Measurements from ENCODE around the gene FHDC1.

FHDC1 gene

GRCh38 chr4:152961014-152961772 is 25.1 kb downstream of the FHDC1 start:
- H3K9me3 ChIP-seq (ENCODE audit: insufficient read depth, low read length) = no peaks in the 10 kb centered on the region
- H3K4me2 ChIP-seq (ENCODE audit: low read length) = no peak overlapping the region
- no peaks in the 10 kb centered on the region for H4K20me1 ChIP-seq (ENCODE audit: insufficient read depth, low read length)
- H3K79me2 ChIP-seq (ENCODE audit: low read length) = no peaks in the 10 kb centered on the region
- no peaks in the 10 kb centered on the region for H3K27me3 ChIP-seq (ENCODE audit: low read depth, low read length)
- H3K27ac ChIP-seq (ENCODE audit: low read length) = no peak overlapping the region
- no peak overlapping the region for H2AFZ ChIP-seq (ENCODE audit: low read depth, low read length)
- H3K36me3 ChIP-seq (replicated peaks; ENCODE audit: low read depth, low read length) = no peaks in the 10 kb centered on the region
- TF ChIP-seq EZH2phosphoT487 (IDR thresholded peaks at IDR 0.05; ENCODE audit: low read depth) = no peak
- TF ChIP-seq CTCF (IDR thresholded peaks at IDR 0.05; ENCODE audit: low read depth, low read length) = no peak
- no peak overlapping the region for H3K9ac ChIP-seq (ENCODE audit: low read length)
- no peak overlapping the region for H3K4me3 ChIP-seq (ENCODE audit: low read length)
- peaks cover 5% of the 10 kb centered on the region; the same call in 1 of the 2 replicates for H3K4me1 ChIP-seq (ENCODE audit: low read length)

- H2AFZ ChIP-seq (ENCODE audit: low read depth, low read length) = no peak overlapping the region
- H3K27ac ChIP-seq (ENCODE audit: low read length) = no peak overlapping the region
- H3K9me3 ChIP-seq (ENCODE audit: insufficient read depth, low read length) = no peaks in the 10 kb centered on the region
- H3K36me3 ChIP-seq (replicated peaks; ENCODE audit: low read depth, low read length) = no peaks in the 10 kb centered on the region
- no peak overlapping the region for H3K4me2 ChIP-seq (ENCODE audit: low read length)
- no peaks in the 10 kb centered on the region for H4K20me1 ChIP-seq (ENCODE audit: insufficient read depth, low read length)
- peaks cover 5% of the 10 kb centered on the region; the same call in 1 of the 2 replicates for H3K4me1 ChIP-seq (ENCODE audit: low read length)
- no peak for TF ChIP-seq CTCF (IDR thresholded peaks at IDR 0.05; ENCODE audit: low read depth, low read length)
- no peak for TF ChIP-seq EZH2phosphoT487 (IDR thresholded peaks at IDR 0.05; ENCODE audit: low read depth)
- H3K27me3 ChIP-seq (ENCODE audit: low read depth, low read length) = no peaks in the 10 kb centered on the region
- no peak overlapping the region for H3K9ac ChIP-seq (ENCODE audit: low read length)
- no peak overlapping the region for H3K4me3 ChIP-seq (ENCODE audit: low read length)
- H3K79me2 ChIP-seq (ENCODE audit: low read length) = no peaks in the 10 kb centered on the region
Observed at GRCh38 chr4:152961773-152962115, 25.6 kb downstream of the FHDC1 start.

- Histone ChIP-seq H3K36me3 (replicated peaks; ENCODE audit: low read depth, low read length) (no peaks in the 10 kb centered on the region), H3K27me3 (ENCODE audit: low read depth, low read length) (no peaks in the 10 kb centered on the region), H3K27ac (ENCODE audit: low read length) (no peak overlapping the region), H4K20me1 (ENCODE audit: insufficient read depth, low read length) (no peaks in the 10 kb centered on the region), H3K4me3 (ENCODE audit: low read length) (no peak overlapping the region), H3K4me1 (ENCODE audit: low read length) (peaks cover 5% of the 10 kb centered on the region; the same call in 1 of the 2 replicates), H3K4me2 (ENCODE audit: low read length) (no peak overlapping the region), H3K9me3 (ENCODE audit: insufficient read depth, low read length) (no peaks in the 10 kb centered on the region), H3K9ac (ENCODE audit: low read length) (no peak overlapping the region), H2AFZ (ENCODE audit: low read depth, low read length) (no peak overlapping the region), H3K79me2 (ENCODE audit: low read length) (no peaks in the 10 kb centered on the region)
- TF ChIP-seq EZH2phosphoT487 (IDR thresholded peaks at IDR 0.05; ENCODE audit: low read depth) (no peak), CTCF (IDR thresholded peaks at IDR 0.05; ENCODE audit: low read depth, low read length) (no peak)
Observed at GRCh38 chr4:152962150-152962549, 26.0 kb downstream of the FHDC1 start.

GRCh38 chr4:152964335-152964734 is 28.2 kb downstream of the FHDC1 start:
- no peaks in the 10 kb centered on the region for H3K9me3 ChIP-seq (ENCODE audit: insufficient read depth, low read length)
- no peaks in the 10 kb centered on the region for H3K79me2 ChIP-seq (ENCODE audit: low read length)
- TF ChIP-seq EZH2phosphoT487 (IDR thresholded peaks at IDR 0.05; ENCODE audit: low read depth) (no peak), CTCF (IDR thresholded peaks at IDR 0.05; ENCODE audit: low read depth, low read length) (no peak)
- no peak overlapping the region for H3K4me3 ChIP-seq (ENCODE audit: low read length)
- no peaks in the 10 kb centered on the region for H3K4me1 ChIP-seq (ENCODE audit: low read length)
- H4K20me1 ChIP-seq (ENCODE audit: insufficient read depth, low read length) = no peaks in the 10 kb centered on the region
- H2AFZ ChIP-seq (ENCODE audit: low read depth, low read length) = no peak overlapping the region
- no peaks in the 10 kb centered on the region for H3K27me3 ChIP-seq (ENCODE audit: low read depth, low read length)
- H3K36me3 ChIP-seq (replicated peaks; ENCODE audit: low read depth, low read length) = no peaks in the 10 kb centered on the region
- H3K9ac ChIP-seq (ENCODE audit: low read length) = no peak overlapping the region
- H3K4me2 ChIP-seq (ENCODE audit: low read length) = no peak overlapping the region
- H3K27ac ChIP-seq (ENCODE audit: low read length) = no peak overlapping the region
